ENCODE data around the gene TMEFF1.

Gene TMEFF1

DNA sequence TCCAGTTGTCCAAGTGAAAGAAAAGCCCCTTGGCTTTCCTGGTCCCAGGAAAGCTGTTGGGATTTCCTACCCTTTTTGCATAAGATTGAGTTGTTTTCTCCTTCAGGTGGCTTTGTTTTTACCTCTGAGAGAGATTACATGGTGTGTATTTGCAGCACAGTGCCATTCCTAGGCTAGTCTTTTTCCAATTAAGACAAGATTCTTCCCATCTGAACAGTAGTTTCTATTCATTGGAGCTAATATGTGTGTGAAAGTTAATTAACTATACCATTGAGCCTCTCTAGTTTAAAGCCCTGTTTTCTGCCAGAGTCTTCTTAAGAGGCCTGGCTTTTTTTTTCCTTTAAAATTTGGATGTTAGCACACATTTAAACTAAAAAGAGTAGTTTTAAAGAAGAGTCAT, 25.9 kb upstream of the TMEFF1 start:
- DNase-seq (ENCODE audit: low spot score), result no peak

DNA sequence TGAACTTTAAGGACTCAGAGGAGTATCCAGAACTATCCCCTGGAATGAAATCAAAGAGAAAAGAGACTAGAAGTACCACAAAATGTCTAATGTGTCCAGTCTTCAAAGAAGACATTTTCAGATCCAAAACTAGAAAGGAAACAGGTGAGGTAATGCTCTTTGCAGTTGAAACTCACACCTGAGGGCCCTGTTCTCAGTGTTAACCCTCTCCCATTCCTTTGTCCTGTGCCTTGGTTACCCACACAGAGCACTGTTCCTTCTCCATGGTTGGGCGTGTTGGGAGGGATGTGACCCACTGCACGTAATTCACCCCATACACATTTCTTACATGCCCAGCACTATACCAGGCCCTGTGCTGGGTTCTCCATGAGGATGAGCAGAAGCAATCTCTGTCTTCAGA, 24.7 kb upstream of the TMEFF1 start:
- no peak for DNase-seq (ENCODE audit: low spot score)

DNA sequence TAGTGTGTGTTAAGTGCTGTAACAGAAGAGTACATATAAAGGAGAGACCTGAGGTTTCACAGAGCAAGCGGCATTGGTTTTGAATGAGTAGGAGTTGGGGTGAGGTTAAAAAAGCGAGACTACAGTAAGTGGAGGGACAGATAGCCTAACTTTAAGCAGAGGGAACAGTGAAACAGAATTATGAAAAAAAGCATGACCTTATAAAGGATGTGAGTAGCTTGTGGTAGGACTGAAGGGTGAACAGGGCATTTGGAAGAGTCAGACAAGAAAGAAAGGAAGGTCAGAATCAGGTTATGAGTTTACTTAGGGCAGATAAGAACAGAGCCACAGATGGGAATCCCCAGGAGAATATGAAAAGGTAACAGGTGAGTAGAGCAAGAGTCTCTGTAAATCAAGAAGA, 23.5 kb upstream of the TMEFF1 start:
- no peak for DNase-seq (ENCODE audit: low spot score)

DNA sequence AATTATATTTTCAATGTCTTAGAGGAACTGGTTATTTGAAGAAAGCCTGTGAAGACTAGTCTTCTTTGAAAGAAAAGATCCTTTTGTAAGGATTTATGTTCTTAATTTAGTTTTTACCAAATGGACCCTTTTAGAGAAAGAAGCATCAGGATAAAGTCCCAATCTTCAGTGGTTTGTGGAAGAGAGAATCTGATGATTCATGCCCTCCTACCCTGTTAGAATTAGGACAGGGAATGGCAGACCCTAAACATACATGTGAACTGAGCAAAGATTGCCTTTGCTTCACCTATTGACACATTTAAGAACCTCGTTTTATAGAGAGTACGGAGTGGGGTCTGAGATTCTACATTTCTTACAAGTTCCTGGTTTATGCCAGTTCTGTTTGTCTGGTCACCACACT, 20.1 kb upstream of the TMEFF1 start:
- no peak for DNase-seq (ENCODE audit: low spot score)

DNA sequence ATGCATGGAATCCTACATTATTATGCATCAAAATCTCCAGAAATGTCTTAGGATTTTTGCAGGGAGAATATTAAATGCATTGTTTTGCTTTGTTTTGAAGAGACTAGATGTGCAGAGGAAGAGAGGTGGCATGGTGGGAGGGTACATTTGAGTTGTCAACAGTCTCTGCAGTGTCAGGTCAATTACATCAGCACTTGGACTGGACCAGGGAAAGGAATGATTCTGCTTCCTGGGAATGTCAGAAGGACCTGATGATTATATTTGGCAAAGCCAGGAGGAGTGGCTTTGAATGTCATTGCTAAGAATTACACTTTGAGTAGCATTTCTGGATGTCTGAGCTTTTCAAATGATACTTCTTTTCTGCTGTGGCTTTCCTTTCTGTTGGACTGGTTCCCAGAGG, 17.5 kb upstream of the TMEFF1 start:
- DNase-seq (ENCODE audit: low spot score), result no peak

DNA sequence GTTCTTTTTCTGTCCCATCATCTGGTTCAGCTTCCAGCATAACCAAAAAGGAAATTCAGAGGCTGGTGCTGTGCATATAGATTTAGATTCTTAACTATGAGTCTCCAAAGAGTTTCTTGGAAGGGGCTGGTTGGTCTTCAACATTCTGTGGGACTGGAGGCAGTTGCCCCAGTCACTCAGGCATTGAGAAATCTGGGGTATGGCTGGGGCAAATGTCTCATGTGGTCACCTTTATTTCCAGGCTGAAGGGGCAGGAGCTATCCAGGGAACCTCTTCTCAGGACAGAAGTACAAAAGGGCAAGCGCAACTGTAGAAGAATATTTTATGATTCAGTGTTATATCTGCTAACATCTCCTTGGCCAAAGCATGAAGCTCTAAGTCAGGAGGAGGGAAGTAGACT, 15.4 kb upstream of the TMEFF1 start:
- DNase-seq (ENCODE audit: low spot score), result no peak

DNA sequence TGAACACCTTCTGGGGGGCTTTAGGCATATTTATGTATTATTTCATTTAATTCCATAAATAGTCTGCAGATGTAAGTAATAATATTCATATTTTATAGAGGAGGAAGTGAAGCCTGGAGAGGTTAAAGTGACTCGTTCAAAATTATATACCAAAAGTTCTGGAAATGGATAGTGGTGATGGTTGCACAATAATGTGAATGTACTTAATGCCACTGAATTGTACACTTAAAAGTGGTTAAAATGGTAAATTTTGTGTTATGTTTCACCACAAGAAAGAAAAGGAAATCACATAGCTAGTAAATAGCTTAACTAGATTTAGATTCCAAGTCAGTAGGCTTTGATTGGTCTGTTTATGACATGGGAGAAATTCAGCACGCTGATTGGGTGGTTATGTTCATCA, 13.0 kb upstream of the TMEFF1 start:
- DNase-seq (ENCODE audit: low spot score), result no peak

DNA sequence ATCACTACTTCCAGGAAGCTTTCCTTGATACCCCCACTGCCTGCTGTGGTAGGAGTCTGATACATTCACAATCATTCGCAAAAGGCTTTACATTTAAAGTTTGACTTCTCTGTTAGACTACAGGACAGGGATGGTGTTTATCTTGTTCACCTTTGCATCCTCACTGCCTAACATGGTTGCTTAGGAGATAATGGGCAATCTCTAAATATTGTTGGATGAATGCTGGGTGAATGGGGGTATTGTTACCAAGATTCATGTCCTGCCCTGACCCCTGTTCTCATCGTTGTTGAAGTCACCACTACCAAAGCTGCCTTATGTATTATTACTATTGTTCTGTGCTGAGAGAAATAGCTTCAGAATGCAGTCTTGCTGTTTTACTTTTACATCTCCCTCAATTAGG, 7.7 kb upstream of the TMEFF1 start:
- no peak for DNase-seq (ENCODE audit: low spot score)

DNA sequence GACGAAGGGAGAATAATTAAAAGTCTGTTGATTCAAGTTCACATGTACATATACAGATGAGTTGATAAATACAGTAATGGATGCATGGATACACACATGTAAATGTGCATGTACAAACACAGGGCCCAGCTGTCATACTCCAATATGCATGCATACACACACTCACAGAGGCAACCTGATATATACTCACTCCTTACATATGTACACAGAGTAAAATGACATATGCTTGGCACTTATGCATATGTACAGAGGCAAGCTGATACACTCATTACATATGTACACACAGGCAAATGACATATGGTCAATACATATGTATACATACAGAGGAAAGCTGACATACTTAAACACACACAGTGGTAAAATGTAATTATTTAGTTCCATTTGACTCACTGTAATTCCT, 7.2 kb upstream of the TMEFF1 start:
- DNase-seq (ENCODE audit: low spot score), result no peak

DNA sequence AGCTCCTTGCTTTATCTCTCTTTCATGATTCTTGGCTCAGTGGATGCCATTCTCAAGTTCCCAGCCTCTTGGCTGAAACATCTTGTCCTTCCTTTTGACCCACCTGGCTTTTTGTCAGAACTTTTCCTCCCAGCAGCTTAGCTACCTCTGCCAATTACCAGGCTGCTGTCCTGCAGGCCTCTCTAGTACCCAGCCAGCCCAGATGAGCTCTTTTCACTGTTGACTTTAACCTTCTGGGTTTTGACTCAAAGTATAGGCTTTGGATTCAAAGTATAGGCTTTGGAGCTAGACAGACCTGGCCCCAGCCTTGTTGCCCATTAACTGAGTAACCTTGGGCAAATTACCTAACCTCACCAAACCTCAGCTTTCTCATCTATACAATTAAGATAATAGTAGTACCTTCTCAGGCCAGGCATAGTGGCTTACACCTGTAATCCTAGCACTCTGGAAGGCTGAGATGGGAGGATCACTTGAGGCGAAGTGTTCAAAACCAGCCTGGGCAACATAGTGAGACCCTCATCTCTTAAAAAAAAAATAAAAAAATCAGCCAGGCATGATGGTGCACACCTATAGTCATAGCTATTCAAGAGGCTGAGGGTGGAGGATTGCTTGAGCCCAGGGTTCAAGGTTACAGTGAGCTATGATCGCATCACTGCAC, 6.6 kb upstream of the TMEFF1 start:
- no peak for DNase-seq (ENCODE audit: low spot score)

DNA sequence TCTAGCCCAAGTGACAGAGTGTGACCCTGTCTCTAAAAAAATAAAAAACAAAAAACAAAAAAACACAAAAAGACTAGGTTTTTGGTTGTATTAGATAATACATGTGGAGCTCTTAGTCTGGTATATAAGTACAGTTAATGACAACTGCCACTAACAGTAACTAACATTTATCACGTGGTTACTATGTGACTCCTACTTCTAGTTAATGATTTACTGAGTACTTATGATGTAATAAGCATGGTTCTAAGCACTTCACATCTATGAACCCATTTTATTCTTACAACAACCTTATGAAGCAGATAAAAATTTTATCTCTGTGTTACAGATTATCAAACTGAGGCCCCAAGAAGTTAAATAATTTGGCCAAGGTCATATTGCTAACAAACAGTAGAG, 6.1 kb upstream of the TMEFF1 start:
- DNase-seq (ENCODE audit: low spot score), result no peak

DNA sequence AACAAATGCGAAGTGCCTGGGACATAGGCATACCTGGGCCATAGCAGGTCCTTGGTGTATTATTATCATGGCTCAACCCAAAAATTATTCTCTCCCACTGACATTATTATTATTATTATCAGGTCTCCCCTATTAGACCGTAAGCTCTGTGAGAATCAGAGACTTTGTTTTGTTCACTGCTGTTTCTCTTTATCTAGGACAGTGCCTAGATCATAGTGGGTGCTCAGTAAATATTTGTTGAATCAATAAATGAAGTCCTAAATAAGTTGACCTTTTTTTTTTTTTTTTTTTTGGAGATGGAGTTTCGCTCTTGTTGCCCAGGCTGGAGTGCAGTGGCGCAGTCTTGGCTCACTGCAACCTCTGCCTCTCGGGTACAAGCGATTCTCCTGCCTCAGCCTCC, 4.9 kb upstream of the TMEFF1 start:
- no peak for DNase-seq (ENCODE audit: low spot score)

DNA sequence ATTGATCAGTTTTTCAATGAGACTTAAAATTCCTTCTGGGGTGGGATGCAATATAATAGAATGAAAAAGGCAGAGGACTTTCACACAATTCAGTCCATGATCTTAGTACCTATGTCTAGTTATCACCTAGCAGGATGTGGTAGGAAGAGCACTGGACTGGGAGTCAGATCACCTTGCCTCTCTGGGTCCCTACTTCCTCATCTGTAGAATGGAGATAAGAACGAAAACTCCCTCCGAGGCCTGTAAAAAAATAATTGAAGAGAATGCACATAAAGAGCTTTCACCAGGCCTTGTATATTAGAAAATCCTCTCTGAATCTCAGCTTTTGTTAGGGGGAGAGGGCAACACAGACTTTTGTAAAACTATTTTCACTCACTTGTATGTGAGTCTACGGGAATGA, 681 bp upstream of the TMEFF1 start:
- no peak for DNase-seq (ENCODE audit: low spot score)

DNA sequence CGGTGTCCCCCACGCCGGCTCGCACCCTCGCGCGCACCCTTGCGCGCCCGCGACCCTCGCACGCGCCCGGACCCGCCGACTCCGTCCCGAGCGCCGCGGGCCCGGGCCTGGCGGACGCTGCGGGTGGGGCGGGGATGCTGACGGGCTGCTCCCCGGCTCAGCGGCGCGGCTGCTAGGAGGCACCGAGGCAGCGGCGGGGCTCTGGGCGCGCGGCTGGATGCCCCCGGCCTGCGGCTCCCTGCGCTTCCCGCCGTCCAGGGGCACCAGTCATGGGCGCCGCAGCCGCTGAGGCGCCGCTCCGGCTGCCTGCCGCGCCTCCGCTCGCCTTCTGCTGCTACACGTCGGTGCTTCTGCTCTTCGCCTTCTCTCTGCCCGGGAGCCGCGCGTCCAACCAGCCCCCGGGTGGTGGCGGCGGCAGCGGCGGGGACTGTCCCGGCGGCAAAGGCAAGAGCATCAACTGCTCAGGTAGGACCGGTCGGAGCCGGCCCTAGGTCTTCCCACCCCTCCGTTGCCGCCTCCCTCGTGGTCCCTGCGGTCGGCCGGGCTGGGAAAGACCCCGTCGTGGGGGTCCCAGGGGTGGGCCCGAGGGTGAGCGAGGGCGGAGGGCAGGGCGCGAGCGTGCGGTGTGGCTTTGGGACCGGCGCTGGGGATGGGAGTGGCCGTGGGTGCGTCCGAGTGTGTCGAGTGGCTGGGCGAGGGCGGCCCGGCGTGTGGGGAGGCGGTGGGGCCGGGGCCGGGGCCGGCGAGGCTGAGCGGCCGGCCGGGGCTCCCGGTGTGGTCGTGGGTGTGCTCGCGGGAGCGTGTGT, 530 bp downstream of the TMEFF1 start:
- DNase-seq (ENCODE audit: low spot score), result no peak

DNA sequence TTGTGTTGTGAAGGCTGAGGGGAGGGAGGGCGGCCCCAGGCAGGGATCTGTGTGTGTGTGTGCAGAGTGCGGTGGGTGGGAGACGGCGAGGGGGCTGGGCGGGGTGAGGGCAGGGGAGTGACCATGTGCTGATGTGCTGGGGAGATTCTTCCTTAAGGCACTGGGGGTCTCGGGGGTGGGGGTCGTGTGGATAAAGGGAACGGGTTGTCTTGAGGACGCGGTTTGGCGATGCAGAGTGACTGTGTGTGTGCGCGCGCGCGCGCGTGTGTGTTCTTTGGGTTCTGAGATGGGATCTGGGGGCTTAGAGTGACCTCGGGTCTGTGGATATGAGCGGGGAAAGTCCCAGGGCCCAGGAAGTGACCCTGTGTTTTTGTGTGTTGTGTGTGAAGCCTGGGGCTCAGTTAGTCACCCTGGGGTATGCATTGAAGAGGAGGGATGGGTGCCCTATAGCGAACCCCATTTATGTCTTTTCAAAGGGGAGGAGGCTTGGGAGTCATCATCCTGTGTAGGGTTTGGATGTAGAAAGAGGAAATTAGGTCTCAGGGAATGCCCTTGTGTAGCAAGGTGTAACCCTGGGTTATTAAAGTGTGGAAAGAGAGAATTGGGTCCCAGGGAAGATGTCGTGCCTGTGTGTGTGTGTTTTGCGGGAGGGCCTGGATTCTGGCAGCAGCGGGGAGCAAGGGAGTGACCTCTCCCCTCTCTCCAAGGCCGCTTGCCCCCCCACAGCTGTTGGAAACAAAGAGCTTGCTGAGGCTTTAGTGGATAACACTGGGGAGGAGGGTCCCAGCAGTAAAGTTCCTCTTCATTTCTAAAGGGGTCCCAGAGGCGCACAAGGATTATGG, 1.4 kb downstream of the TMEFF1 start:
- DNase-seq (ENCODE audit: low spot score), result no peak

DNA sequence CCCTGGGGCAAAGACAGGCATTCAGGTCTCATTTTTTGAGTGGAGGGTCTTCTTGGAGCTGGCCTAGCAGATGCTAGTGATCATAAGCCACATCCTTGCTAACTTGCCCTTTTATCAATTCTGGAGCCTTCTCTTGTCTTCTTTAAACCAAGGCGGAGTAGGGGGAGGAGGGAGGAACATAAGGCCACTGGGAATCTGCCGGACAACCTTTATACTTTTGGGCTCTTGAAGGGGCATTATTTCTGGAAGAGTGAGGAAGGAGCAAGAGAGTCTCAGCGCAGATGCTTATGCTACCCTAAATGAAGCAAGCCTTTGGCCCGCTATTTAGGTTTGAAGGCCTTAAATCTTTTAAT, 2.0 kb downstream of the TMEFF1 start:
- DNase-seq (ENCODE audit: low spot score), result no peak

DNA sequence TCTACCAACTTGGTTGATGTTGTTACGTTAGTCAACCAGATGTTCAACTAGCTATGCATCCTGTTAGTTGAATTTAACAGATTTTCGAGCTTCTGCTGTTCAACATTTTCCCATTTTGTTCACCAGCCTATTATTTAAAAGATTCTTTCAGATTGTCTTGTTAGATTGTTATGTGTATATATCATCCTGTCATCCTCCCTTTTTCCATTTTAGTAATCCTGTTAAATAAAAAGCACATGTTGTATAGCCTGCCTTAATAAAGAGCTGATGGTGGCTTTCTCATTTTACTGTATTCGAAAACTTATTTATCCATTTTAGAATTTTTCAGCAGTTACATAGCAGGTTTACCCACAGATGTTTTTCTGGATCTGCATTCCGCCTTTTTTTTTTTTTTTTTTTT, 4.3 kb downstream of the TMEFF1 start:
- DNase-seq (ENCODE audit: low spot score), result no peak

DNA sequence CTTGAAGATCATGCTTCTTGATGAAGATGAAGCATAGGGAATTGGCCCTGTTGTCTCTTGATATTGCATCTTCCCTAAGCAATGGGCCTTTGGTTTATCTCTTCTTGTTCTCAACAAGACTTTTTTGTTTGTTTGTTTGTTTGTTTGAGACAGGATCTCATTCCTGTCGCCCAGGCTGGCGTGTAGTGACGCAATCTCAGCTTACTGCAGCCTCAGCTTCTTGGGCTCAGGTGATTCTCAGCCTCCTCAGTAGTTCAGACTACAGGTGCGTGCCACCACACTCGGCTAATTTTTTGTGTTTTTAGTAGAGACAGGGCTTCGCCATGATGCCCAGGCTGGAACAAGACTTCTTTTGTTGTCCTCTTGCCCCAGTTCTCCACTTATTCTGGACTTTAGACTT, 5.2 kb downstream of the TMEFF1 start:
- no peak for DNase-seq (ENCODE audit: low spot score)

DNA sequence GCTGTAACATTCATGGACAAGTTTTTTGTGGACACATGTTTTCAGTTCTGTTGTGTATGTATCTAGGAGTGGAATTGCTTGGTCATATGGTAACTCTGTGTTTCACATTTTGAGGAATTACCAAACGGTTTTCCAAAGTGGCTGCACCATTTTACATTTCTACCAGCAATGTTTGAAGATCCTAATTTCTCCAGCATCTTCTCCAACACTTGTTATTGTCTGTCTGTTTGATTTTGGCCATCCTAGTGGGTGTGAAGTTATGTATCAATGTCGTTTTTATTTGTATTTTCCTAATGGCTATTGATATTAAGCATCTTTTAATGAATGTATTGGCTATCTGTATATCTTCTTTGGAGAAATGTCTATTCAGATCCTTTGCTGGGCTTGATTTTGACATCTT, 6.9 kb downstream of the TMEFF1 start:
- DNase-seq (ENCODE audit: low spot score), result no peak

DNA sequence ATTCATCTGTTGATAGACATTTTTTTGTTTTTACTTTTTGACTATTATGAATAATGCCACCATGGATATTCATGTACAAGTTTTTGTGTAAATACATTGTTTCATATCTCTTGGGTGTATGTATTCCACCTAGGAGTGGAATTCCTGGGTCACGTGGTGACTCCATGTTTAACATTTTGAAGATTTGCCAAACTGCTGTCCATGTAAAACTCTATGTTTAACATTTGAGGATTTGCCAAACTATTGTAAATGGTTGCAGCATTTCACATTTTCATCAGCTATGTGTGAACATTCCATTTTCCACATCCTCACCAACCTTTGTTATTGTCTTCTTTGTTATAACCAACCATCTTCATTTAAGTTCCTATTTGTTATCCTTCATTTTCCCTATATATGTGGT, 12.2 kb downstream of the TMEFF1 start:
- no peak for DNase-seq (ENCODE audit: low spot score)

DNA sequence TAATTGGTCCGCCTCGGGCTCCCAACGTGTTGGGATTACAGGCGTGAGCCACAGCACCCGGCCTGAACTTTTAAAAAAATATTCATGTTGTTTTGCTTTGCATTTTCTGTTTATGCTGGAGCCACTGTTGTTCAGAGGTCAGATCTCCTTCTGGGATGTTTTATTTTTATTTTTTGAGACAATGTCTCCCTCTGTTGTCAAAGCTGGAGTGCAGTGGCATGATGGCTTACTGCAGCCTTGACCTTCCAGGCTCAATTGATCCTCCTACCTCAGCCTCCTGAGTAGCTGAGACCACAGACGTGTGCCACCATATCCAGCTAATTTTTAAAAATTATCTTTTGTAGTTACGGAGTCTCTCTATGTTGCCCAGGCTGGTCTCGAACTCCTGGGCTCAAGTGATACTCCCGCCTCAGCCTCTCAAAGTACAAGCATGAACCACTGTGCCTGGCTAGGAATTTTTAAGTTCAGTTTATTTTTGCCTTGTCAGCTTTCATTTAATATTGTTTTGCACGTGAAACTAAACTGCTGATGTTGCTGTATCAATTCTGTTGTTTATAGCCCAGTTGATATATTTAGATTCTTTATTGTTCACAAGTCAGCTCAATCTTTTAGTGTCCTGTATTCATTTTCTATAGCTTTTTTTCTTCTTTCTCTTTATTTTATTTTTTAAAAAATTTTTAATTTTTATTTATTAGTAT, 13.7 kb downstream of the TMEFF1 start:
- DNase-seq (ENCODE audit: low spot score), result no peak

DNA sequence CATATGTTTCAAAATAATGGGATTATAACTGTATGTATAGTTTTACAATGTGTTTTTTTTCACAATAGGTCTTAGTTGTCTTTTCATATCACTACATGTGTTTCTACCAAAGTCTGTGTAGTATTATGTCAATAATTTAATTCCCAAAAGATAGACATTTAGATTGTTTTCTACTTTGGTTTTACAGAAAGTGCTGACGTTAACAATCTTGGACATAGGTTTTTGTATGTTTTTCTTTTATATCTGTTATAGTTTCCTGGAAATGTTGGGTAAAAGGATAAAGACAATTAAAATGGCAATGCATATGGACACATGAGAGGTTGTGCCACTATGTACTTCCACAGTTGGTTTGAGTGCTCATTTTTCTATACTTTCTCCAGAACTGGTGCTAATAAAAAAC, 15.2 kb downstream of the TMEFF1 start:
- DNase-seq (ENCODE audit: low spot score), result no peak

DNA sequence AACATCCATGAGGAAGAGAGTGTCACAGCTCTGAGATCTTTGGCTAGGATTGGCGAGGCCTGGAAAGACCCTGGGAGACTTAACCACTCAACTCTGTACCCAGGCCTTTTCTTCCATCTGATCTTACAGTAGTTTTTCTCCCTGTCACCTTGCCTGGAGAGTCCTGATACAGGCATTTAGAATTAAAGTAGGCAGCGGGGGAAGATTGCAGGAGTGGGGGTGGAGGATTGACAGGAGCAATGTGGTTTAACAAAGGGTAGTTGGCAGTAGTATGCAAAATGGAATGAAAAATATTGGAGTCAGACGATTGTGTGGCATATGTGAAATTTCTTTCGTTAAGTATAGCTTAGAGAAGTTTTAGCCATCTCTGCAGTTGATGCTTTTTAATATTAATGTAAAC, 16.9 kb downstream of the TMEFF1 start:
- DNase-seq (ENCODE audit: low spot score), result no peak
